HT1080 (cell line): ENCODE data around the gene RELL1. TPM values are rescaled to one million over a fixed set of nuclear protein-coding genes. Genes with fewer than 3 reads are reported as not detected.

ENCODE experiments used
- DNase-seq: peaks from one replicate; pipeline ENCODE4 v3.0.0-alpha.2; 2015; ENCODE audit warnings: low read depth
- total RNA-seq: library from RNA; depleted of rRNA; stranded (reverse); fragments of >200 nt; shearing (Covaris generic); gene quantifications from 2 replicates; pipeline ENCODE4 v1.2.3, GENCODE V29; 2014

The RELL1 gene
- total RNA-seq, 1 experiment from 2014 or later, result 50.6 TPM

DNA sequence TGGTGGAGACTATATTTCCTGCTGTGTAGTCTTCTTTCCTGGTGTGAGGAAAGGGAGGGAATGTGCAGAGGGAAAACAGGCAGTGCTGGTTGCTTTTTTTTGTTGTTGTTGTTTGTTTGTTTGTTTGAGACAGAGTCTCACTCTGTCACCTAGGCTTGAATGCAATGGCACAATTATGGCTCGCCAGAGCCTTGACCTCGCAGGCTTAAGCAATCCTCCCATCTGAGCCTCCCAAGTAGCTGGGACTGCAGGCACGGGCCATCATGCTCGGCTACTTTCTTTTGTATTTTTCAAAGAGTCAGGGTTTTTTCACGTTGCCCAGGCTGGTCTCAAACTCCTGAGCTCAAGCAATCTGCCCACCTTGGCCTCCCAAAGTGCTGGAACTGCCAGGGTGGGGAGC, 82.5 kb downstream of the RELL1 start:
- DNase-seq, result no peak

DNA sequence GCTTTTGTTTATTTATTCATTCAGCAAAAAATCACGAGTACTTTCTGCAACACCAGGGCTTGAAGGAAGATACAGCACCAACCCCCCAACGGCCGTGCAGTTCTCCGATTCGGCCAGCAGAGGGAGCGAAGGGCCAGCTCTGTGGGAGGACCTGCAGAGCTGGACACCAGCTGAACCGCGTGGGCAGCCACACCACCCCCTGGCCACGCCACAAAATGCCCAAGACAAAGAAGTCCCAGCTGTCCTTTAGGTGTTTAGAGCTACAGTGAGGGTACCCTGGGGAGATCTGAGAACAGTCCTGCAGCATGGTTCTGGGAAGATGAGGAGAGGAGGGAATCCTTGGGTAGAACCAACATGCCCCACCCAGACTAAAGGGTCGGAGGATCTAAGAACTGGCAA, 83.1 kb downstream of the RELL1 start:
- peak; percentile 73 for DNase-seq

DNA sequence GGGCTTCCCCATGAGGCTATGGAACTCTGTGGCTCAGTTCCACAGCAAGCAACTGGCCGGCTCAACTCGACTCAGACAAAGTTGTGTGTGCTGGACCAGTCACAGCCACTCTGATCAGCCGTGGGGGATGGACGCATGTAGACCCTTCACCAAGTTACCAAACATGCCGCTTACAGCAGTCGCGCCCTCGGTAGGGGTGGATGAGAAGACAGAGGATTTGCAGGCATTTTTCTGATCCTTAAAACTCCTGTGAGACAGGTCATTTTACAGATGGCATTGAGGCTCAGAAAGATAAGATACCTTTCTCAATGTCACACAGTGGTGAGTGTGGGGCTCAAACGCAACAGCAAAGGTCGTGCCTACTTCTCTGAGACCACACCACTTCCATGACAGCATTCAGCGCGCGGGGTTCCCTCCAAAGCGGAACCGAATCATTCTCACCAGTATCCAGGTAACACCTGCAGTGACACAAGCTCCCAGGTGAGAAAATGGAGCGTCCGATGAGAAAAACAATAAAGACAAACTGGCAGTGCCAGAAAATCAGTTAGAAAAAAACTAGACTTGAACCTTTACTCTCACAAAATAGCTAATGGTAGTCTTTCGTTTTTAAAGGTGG, 83.6 kb downstream of the RELL1 start:
- DNase-seq, result no peak

DNA sequence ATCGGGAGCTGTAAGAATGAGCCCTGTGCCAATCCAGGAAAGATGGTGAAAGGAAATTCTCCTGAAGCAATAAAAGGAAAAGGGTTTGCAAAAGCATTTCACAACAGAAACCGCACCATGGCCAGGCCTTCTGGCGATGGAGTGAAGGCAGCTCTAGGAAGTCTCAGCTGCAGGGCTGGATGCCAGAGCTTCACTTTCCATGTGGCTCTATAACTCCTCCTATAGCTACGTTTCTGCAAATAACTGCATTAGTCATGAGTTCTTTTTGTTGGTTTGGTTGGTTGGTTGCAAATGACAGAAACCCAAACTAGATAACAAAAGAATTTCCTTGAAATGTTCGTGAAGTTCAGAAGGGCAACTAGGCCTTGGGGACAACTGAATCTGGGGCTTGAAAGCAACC, 84.6 kb downstream of the RELL1 start:
- peak; percentile 51 for DNase-seq

DNA sequence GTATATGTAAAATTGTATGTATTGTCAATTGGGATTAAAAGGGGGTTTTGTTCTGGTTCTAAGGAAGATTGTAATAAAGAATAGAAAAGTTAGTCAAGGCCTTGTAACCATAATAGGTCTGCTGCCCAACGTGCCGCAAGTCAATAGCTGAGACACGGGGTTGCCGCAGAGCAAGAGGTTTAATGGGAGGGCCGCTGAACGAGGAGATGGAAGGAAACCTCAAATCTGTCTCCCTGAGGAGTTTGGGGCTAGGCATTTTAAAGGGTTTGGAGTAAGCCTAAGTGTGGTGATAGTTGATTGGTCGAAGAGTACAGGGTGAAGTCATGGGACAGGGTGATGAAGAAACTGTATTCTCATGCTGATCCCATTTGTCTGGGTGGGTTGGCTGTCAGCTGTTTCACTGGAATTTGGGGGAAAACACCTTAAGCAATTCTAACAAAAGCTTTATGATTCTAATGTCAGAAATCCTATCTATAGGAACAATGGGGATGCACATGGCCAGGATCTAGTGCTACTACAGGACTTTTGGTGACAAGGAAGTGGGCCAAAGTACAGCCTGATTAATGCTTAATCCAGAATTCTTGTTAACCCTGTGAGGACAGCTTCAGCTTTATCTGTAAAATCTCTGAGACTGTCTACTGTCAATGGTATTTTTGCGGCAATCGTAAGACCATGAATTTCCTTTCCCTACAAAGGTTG, 86.9 kb downstream of the RELL1 start:
- DNase-seq, result no peak

DNA sequence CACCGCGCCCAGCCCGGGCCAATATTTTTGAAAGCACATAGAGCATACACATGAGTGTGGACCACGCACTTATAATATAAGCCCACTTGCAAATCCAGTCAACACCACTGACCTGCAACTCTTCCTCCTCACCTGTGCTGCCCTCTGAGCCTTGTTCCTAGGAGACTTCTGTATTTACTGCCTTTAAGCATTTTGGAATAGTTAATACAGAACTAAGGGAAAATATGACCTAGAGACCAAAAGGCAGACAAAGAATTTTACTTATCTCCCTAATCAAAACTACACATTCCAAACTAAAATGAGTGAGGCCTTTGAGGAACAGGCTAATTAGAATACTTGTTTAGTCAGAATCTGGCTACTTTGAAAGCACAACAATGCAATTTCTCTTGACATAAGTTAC, 89.1 kb downstream of the RELL1 start:
- DNase-seq, result no peak

DNA sequence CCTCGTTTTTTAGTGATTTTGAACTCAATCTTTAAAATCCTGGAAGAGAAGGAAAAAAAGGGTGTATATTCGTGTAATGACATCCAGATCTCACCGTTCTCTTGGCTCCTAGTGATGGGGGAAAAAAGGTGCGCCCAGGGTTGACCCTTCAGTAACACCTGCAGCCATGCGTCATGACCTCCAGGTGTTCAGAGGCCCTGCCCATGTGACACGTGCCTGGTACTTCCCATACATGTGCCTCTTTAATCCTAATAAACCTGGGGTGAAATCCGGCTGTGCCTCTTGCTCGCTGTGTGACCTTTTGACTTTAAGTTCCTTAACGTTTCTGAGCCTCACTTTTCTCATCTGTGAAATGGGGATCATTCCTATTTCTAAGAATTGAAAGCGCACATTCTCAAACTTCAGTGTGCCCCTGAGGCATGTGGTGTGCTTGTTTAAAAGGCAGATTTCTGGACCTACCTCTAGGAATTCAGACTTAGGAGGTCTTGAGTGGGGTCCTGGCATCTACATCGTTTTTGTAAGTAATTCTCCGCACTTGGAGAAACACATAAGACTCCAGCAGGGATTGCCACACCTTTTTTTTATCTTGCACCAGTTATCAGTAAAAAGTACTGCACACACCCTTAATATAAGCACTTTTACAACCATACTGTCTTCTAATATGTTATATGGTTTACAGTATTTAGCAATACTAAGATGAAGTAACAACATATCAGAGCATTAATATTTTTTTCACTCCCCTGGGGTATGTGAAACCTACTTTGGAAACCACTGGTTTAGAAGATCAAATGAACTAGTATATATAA, 90.1 kb downstream of the RELL1 start:
- no peak for DNase-seq

DNA sequence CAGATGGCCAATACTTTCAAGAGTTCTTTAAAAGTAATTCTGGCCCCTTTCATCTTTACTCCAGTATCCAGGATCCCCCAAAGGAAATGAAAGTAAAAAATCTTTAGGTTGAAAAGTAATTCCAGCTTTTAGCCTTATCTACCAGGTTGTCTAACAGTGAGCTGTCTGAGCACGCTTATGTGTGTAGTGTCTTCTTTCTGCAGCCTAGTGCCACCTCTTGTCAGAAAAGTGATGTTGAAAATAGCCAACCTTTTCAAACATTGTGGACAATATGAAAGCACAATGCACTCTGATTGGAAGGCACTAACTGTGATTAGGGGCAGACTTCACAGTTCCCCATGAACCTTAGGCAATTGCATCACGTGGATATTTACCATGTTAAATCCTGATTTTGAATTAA, 92.1 kb downstream of the RELL1 start:
- peak; percentile 12 for DNase-seq

DNA sequence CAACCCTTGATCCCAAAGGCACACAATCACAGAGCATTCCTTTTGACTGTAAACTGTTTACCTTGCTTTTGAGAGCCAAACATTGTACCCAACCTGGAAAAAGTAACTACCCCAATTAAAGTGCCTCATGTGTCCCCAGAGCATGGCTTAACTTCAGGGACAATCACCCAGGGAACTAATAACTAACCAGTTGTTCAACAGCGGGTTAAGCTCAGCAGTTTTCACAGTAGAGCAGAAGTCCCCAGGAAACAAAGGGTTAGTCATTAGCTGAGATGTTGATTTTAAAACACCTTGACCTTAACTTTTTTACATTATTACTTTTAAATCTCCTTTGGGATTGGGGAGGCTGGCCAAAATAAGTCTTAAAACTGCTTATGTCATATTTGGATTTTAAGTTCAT, 94.8 kb downstream of the RELL1 start:
- DNase-seq, result no peak

DNA sequence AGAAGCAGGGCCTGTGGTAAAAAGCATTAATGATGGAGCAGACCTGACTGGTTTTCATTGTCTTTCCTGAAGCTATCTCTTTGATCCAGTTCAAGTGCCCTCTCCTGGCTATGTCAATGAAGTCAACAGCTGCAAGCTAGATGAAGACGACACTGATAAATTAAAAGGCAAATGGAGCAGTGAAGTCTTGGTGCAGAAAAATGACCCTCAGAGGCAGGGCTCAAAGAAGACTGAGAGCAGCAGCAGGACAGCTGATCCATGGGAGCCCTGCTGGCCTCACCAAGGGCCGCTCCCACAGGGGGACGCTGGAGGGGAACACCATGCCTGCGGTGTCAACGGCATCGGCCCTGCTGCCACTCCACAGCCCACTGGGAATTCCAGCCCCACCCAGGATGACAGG, 96.2 kb downstream of the RELL1 start:
- no peak for DNase-seq

DNA sequence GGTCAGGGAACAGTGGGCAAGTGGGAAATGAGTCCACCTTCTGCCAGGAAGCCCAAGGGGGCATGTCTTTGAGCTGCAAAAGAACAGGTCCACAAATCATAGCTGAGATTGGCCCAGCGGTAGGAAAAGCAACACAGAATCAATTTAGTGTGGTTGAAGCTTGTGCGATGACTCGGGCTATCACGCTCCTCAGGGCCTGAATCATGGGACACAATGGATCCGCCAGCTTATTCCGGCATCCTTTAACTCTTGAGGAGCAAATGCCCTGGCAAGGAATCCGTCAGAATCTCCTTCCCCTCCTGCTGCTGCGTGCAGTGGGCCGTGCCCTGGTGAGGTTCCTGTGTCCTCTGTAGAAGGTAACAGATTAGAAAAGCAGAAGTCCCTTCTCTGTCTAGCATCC, 98.0 kb downstream of the RELL1 start:
- DNase-seq, result peak; percentile 21

DNA sequence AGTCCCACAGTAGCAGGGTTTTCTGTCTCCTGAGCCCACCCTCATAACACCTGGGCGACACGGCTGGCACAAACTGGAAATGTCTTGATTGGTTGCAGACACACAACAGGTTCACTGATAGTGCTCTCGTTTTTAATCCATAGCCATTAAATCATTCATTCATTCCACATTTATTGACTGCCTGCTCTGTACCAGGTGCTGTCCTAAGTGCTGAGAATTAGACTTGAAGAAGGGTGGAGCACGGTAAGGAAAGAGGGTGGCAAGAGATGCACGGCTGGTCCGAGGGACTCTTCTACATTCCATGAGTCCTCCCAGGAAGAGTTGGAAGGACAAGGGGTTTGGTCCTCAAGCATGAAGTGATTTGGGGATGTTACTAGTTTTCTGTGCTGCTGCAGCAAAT, 100.0 kb downstream of the RELL1 start:
- no peak for DNase-seq

DNA sequence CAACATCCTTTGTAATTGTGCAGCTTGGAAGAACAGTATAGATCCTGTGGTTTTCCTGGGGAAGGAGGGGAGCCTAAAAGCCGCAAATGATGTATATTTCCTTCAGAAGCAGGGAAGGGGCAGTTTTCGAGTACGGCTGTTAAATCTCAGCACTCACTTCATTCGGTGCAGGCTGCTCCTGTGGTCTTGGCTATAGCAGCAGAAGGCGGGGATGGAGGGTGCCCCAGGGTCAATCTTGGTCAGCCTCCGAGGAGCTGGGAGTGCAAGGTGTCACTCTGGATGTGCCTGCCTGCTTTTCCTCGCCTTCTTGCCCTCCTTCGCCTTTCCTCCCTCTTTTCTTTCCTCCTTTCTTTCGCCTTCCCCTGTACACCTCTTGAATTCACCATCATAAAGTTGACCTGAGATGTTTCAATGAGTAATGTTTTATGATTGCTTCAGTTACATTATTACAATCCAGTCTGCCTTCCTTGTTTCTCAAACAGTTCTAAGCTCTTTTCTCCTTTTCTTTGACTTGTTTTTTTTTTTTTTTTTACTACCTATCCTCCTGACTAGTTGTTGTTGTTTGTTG, 101.6 kb downstream of the RELL1 start:
- DNase-seq, result no peak

DNA sequence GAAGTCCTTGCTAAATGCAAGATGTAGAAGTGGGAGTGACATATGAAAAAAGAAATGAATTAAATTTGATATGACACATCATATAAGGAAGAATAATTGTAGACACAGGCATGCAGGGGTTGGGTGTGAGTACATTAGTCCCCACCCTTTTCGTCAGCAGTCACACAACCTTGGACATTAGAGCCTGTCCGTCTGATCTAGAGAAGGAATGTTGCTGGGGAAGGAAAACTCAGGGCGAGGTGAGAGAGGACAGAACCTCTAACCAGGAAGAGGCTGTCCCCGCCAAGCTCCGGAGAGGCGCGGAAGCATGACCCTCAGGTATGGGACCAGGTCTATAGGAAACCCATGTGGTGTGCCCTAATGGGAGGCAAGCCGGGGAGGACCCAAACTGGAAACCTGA, 102.1 kb downstream of the RELL1 start:
- DNase-seq, result no peak

DNA sequence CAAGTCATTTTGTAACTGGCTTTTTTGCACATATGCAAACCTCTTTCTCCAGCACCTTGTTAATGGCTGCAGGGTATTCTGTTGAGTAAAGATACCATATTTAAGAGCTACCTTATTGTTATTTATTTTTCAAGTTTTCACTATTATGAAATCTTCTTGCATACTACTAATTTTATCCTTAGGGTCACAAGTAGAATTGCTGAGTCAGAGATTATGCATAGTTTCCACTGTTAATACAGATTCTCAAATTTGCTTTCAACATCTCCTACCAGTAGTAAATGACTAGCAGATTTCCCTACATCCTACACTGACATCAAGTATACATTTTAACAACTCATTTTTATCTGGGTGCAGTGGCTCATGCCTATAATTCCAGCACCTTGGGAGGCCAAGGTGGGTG, 112.6 kb downstream of the RELL1 start:
- no peak for DNase-seq

DNA sequence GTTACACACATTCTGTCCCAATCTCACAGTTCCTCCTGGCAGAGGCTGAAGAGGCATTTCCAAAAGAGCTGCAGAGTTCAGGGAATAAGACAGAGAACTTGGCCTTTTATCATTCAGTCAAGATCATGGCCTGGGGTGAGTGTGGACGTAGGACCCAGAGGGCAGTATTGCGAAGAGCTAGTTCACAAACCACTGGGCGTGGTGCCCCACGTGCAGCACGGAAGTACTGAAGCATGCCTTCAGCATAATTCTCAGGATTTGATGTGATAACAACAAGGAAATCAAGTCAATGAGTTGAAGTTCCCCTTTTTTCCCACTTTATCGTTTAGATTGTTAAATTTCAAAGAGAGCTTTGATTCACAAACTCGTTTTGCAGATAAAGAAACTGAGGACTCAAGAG, 117.7 kb downstream of the RELL1 start:
- DNase-seq, result no peak

DNA sequence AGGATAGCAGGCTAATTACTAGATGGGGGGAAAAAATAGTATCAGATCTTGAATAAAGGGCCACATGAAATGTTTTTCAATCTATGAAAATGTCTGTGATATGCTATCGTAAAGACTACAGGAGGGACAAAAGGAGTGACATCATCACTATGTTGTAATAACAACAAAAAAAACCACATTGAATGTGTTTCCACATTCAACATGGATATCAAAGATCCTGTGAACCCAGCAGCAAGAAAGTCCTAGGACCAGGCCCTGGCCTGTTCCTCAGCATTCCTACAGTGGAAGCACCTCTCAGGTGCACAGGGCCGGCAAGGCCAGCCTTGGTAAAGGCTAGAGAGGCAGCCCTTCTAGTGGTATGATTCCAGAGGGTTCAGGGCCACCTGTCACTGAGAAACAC, 118.3 kb downstream of the RELL1 start:
- no peak for DNase-seq

DNA sequence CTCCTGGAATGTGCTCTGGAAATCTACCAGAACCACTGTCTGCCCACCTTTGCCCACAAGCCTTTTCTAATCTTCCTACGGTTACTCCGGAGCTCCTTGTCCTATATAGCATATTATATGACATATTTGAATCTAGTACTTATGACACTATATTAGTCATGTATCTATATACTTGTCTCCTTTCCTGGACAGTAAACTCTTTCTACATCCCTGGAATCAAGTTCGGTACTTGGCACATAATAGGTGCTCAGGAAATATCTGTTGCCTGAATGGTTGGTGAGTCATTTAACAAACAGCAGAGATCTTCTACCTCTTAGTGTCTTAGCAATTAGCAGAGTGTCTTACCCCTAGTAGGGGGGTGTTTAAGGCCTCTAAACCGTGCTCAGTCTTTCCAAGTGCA, 123.6 kb downstream of the RELL1 start:
- DNase-seq, result peak; percentile 80

DNA sequence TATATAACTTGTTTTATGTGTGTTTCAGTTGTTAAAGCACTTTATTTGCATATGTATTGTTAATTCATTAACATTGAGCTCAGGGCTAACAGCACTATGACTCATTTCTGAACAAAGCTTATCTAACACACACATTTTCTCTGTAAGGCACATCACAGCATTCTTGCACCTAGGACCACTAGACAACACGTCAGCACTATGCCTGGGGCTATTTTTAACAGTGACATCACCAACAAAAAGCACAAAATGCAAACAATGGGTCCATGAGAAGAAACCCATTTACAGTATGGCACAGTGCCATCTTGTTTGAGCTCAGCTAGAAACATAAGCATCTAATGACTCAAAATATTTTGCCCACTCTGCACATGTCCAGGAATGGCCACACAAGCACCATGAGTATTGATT, 124.4 kb downstream of the RELL1 start:
- DNase-seq, result peak; percentile 88

DNA sequence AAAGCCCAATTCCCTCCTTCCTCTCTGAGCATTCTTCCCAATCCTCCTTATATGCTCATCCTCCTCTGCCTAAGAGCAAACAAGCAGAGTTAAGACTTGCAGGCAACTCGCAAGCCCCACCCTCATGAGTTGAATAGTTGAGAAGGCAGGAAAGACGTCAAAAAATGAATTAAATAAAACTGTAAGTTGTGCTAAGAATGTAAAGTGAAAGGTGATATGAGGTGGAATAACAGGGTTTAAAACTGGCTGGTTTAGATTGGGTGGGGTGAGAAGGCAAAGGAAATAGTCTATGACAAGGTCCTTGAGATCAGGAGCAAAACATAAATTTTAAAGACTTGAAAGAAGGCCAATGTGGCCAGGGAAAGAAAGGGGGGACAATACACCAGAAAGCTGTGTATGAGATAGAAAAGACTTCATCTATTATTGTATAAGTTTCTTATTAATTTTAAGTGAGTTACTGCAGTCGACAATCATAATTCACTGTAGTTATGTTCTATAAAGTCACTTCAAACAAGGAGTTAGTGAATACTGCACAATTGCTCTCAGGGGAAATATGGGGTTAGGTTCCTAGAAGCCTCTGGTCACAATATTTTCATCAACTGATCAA, 124.9 kb downstream of the RELL1 start:
- peak; percentile 11 for DNase-seq
